ENCODE data around the gene SZRD1. TPM values are rescaled to one million over a fixed set of nuclear protein-coding genes. Genes with fewer than 3 reads are reported as not detected.
"Not testable (repeated sequence)": the region's sequence is repeated elsewhere in the genome, so short reads cannot be mapped to it uniquely, and the experiment has no call there.

SZRD1 gene
- total RNA-seq, 1 donor from 2014 or later: 82.6 TPM

DNA sequence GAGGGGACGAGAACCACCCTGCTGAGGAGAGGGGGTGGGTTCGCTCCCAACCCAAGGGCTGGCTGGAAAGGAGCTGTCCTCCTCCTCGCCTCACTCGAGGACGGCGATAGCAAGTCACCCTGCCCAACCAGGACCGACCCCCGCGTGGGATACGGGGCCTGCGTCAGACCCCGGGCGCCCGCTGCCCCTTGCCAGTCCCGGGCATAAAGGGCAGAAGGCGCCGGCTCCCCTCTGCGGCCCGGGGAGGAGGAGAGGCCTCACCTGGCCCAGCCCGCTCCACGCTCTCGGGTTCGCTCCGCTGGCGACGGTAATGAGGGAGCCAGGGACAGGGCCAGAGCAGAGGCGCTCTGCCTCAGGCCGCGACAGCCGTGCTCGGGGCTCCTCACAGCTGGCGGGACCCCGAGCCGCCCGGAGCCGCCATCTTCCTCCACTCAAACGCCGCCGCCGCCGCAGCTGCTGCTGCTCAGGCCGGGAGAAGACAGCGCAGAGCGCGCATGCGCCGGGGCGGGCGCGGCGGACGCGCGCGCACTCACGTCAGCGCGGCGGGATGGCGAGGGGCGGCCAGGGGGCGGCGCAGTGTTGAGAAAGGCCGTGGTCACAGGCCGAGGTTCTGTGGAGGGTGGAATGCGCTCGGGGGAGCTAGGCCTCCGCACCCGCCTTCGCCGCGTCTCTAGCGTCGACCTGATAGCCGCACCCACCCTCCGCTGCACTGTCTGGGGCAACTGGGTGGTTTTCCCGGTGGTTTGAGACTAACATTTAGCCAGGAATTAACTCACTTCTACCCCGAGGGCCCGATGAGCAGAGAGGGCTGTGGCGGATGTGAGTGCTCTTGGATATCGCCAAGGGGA lies 14.8 kb upstream of the SZRD1 start, which contains the start of gene FBXO42:
FBXO42 (minus strand) TSS at position 487 of the 848 bp plus-strand sequence. CDS start 37,062 bp downstream, outside the sequence.
- DNase-seq (ENCODE audit: low read depth): no peak
- TF ChIP-seq, protein P1, sequence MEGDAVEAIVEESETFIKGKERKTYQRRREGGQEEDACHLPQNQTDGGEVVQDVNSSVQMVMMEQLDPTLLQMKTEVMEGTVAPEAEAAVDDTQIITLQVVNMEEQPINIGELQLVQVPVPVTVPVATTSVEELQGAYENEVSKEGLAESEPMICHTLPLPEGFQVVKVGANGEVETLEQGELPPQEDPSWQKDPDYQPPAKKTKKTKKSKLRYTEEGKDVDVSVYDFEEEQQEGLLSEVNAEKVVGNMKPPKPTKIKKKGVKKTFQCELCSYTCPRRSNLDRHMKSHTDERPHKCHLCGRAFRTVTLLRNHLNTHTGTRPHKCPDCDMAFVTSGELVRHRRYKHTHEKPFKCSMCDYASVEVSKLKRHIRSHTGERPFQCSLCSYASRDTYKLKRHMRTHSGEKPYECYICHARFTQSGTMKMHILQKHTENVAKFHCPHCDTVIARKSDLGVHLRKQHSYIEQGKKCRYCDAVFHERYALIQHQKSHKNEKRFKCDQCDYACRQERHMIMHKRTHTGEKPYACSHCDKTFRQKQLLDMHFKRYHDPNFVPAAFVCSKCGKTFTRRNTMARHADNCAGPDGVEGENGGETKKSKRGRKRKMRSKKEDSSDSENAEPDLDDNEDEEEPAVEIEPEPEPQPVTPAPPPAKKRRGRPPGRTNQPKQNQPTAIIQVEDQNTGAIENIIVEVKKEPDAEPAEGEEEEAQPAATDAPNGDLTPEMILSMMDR (conservative IDR thresholded peaks at IDR 0.05; ENCODE audit: low read depth, low read length): peak; percentile 34
- H3K4me3 ChIP-seq (ENCODE audit: low read depth, low read length): peak within 1 kb of the TSS; percentile 98

DNA sequence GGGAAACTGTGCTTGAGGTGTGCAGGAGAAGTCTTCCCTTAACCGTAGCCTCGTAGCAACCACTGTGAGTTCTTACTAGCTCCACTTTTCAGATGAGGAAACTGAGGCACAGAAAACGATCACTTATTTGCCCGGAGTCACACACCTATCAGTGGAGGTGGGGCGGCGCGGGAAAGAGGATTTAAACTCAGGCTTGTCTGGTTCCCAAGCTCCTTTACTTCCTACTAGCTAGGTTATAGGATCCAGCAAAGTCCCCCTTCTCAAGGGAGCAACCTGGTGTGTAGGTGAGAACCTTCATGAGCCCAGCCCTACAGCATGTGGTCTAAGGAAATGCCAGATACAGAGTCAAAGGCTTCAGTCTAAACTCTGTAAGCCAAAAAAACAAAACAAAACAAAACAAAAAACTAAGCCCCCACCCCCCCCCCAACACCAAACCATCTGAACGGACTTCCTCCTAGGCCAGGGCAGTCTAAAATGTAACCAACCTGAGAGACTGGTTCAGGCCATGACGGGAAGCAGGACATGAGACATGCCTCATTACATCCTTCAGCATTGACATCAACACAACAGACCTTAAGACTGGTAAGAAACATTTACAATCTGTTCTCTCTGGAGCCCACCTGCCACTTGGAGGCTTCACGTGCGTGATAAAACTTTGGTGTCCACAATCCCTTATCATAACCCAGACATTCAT lies 14.1 kb upstream of the SZRD1 start:
- H3K4me3 ChIP-seq (ENCODE audit: low read depth, low read length): peak overlapping the region; percentile 98
- TF ChIP-seq, protein P1 (conservative IDR thresholded peaks at IDR 0.05; ENCODE audit: low read depth, low read length): no peak
- no peak for DNase-seq (ENCODE audit: low read depth)

DNA sequence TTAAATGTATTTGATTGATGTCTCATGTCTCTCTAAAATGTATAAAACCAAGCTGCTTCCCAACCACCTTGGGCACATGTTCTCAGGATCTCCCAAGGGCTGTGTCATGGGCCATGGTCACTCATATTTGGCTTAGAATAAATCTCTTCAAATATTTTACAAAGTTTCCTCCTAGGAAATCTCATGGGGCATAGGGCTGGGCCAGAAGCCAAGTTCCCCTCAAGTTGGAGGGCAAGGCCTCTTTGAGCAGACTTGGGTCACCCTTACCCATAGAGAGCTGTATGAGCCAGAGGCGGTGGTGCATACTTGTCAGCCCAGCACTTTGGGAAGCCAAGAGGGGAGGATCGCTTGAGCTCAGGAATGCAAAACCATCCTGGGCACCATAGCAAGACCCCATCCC lies 12.4 kb upstream of the SZRD1 start:
- TF ChIP-seq, protein P1 (conservative IDR thresholded peaks at IDR 0.05; ENCODE audit: low read depth, low read length): no peak
- H3K4me3 ChIP-seq (ENCODE audit: low read depth, low read length): no peak overlapping the region
- DNase-seq (ENCODE audit: low read depth): no peak

DNA sequence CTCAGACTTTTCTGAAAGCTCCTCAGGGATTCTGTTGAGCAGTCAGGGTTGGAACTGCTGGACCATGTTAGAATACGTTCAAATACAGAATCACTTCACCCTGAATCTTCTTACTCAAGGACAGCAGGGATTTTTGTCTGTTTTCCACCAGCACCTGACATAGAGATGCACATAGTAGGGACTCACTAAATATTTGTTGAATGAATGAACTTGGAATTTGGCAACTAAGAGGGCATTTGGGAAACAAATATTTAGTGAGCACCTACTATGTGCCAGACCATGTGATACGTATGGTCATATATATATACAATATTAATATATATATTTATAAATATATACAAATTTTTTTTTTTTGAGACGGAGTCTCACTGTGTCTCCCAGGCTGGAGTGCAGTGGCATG lies 10.2 kb upstream of the SZRD1 start:
- TF ChIP-seq, protein P1 (conservative IDR thresholded peaks at IDR 0.05; ENCODE audit: low read depth, low read length): no peak
- H3K4me3 ChIP-seq (ENCODE audit: low read depth, low read length): no peak overlapping the region

DNA sequence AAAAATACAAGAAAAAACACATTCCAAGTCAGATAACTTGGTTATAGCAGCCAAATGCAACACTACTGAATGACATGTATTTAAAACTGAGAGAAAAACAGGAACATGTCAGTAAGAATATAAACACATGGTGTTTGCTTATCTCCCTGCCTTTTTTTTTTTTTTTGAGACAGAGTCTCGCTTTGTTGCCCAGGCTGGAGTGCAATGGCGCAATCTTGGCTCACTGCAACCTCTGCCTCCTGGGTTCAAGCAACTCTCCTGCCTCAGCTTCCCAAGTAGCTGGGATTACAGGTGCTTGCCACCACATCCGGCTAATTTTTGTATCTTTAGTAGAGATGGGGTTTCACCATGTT lies 1.9 kb upstream of the SZRD1 start:
- H3K4me3 ChIP-seq (ENCODE audit: low read depth, low read length); DNase-seq (ENCODE audit: low read depth): not testable (repeated sequence)

More for the DNA sequence above, 10.2 kb upstream of the SZRD1 start:
- DNase-seq (ENCODE audit: low read depth): no peak

DNA sequence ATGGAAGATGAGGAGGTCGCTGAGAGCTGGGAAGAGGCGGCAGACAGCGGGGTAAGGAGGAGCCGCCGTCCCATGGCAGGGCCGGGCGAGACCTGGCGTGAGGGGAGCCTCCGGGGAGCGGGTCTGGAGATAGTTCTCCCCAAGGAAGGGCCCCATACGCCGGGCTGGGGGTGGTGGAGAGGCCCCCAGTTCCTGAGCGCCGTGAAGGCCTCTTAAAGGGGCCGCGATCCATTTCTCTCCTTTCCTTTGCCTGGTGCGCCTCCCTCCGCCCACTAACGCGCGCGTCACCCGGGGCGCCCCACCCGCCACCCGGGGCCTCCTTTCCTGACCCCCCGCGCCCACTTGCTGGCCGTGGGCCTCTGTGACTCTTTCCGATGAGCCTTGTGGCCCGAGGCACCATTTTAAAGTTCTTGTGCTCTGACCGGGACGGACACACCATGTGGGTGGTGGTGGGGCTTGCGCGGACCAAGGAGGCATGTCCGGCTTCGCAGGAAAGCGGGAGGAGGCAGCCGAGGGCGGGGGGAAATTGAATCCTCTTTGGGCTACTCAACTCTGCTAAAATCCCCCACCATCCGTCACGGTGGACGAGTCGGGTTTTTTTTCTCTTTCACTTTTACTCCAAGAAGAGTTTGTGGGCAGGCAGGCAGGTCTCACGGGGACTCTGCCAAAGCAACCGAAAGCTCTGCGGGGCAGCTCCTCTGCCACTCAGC lies 371 bp downstream of the SZRD1 start:
- H3K4me3 ChIP-seq (ENCODE audit: low read depth, low read length): peak overlapping the region; percentile 95
- TF ChIP-seq, protein P1 (conservative IDR thresholded peaks at IDR 0.05; ENCODE audit: low read depth, low read length): peak; percentile 2
- DNase-seq (ENCODE audit: low read depth): no peak

Data from epithelial cell of proximal tubule (primary cell).